Astrocyte (in vitro differentiated cells and primary cell): ENCODE measurements around the gene AVPR1B. TPM values are rescaled to one million over a fixed set of nuclear protein-coding genes. Genes with fewer than 3 reads are reported as not detected.

Source experiments
- DNase-seq: peaks from one replicate; pipeline ENCODE4 v3.0.0-alpha.2; 2010; ENCODE audit warnings: low read depth
- FAIRE-seq: peaks from 2 replicates; lab custom pipeline; 2011; peaks lifted over from hg19 to GRCh38; lab: Jason Lieb, UNC
- H2AFZ ChIP-seq: 2 replicates; pipeline ENCODE4 v1.6.0; 2012; ENCODE audit warnings: low read depth, low read length, inconsistent platforms
- H3K27ac ChIP-seq: 2 replicates; pipeline ENCODE4 v1.5.1; 2011; ENCODE audit warnings: low read depth, low read length, inconsistent platforms
- H3K27me3 ChIP-seq: 2 replicates; pipeline ENCODE4 v1.6.0; 2011; ENCODE audit warnings: low read length, inconsistent platforms; ENCODE audit not compliant: insufficient read depth
- H3K36me3 ChIP-seq: 2 replicates; pipeline ENCODE4 v1.5.1; 2011; ENCODE audit warnings: low read length, inconsistent platforms; ENCODE audit not compliant: insufficient read depth
- H3K4me1 ChIP-seq: 2 replicates; pipeline ENCODE4 v1.5.1; 2011; ENCODE audit warnings: low read length, inconsistent platforms; ENCODE audit not compliant: insufficient read depth
- H3K4me2 ChIP-seq: 2 replicates; pipeline ENCODE4 v1.6.0; 2012; ENCODE audit warnings: low read length, inconsistent platforms
- H3K4me3 ChIP-seq: 2 replicates; pipeline ENCODE4 v1.5.1; 2011; ENCODE audit warnings: low read depth, mild to moderate bottlenecking, low read length, inconsistent platforms; ENCODE audit not compliant: insufficient read depth
- H3K79me2 ChIP-seq: 2 replicates; pipeline ENCODE4 v1.6.0; 2012; ENCODE audit warnings: mild to moderate bottlenecking, low read length, inconsistent platforms; ENCODE audit not compliant: insufficient read depth
- H3K9ac ChIP-seq: 2 replicates; pipeline ENCODE4 v1.6.0; 2012; ENCODE audit warnings: mild to moderate bottlenecking, low read length, inconsistent platforms
- H3K9me3 ChIP-seq: 2 replicates; pipeline ENCODE4 v1.5.1; 2012; ENCODE audit warnings: low read depth, mild to moderate bottlenecking, low read length, inconsistent platforms; ENCODE audit not compliant: insufficient read depth
- H4K20me1 ChIP-seq: 2 replicates; pipeline ENCODE4 v1.6.0; 2012; ENCODE audit warnings: low read length, inconsistent platforms; ENCODE audit not compliant: insufficient read depth
- H3K27ac Mint-ChIP-seq: one replicate; pipeline ENCODE4 v1.8.0; 2021; ENCODE audit warnings: mild to moderate bottlenecking, mixed read lengths; ENCODE audit not compliant: unreplicated experiment
- H3K27me3 Mint-ChIP-seq: one replicate; pipeline ENCODE4 v1.8.0; 2021; ENCODE audit warnings: low read depth, mixed read lengths; ENCODE audit not compliant: unreplicated experiment
- H3K36me3 Mint-ChIP-seq: one replicate; pipeline ENCODE4 v1.8.0; 2021; ENCODE audit warnings: low read depth, mixed read lengths; ENCODE audit not compliant: unreplicated experiment
- H3K4me1 Mint-ChIP-seq: one replicate; pipeline ENCODE4 v1.8.0; 2021; ENCODE audit warnings: low read depth, mixed read lengths; ENCODE audit not compliant: unreplicated experiment
- H3K4me3 Mint-ChIP-seq: one replicate; pipeline ENCODE4 v1.8.0; 2021; ENCODE audit warnings: mild to moderate bottlenecking, moderate library complexity, mixed read lengths; ENCODE audit not compliant: unreplicated experiment
- H3K9me3 Mint-ChIP-seq: one replicate; pipeline ENCODE4 v1.8.0; 2021; ENCODE audit warnings: mild to moderate bottlenecking, mixed read lengths; ENCODE audit not compliant: unreplicated experiment
- CTCF ChIP-seq: IDR thresholded peaks from 2 replicates; pipeline ENCODE4 v1.5.1; 2011; ENCODE audit warnings: low read depth, mild to moderate bottlenecking, inconsistent platforms, low read length, moderate library complexity; ENCODE audit not compliant: insufficient read depth
- EZH2 ChIP-seq: IDR thresholded peaks from 2 replicates; pipeline ENCODE4 v1.6.1; 2012; ENCODE audit warnings: mild to moderate bottlenecking, low read length, inconsistent platforms; ENCODE audit not compliant: insufficient read depth
- total RNA-seq: library from RNA; stranded (reverse); gene quantifications from 2 replicates; pipeline ENCODE4 v1.2.1, GENCODE V29; 2021

Gene AVPR1B
- total RNA-seq, 1 donor from 2014 or later = not detected

GRCh38 chr1:206110161-206110560 lies 7.0 kb downstream of the AVPR1B start:
- no peak overlapping the region for H3K4me3 Mint-ChIP-seq
- no peaks in the 10 kb centered on the region for H4K20me1 ChIP-seq
- no peaks in the 10 kb centered on the region for H3K36me3 ChIP-seq
- H3K36me3 Mint-ChIP-seq = no peaks in the 10 kb centered on the region
- DNase-seq (no peak), FAIRE-seq (no peak)
- peaks cover 56% of the 10 kb centered on the region for H3K27me3 Mint-ChIP-seq
- H3K9me3 Mint-ChIP-seq = peaks cover 2% of the 10 kb centered on the region
- no peaks in the 10 kb centered on the region for H3K9me3 ChIP-seq
- no peaks in the 10 kb centered on the region for H3K4me1 ChIP-seq
- no peak overlapping the region for H3K4me3 ChIP-seq
- no peak for TF ChIP-seq CTCF
- no peak for TF ChIP-seq EZH2
- H3K79me2 ChIP-seq = no peaks in the 10 kb centered on the region
- H3K4me1 Mint-ChIP-seq = peaks cover 3% of the 10 kb centered on the region
- H3K27ac Mint-ChIP-seq = no peak overlapping the region
- H3K27me3 ChIP-seq = peaks cover 19% of the 10 kb centered on the region
- H3K27ac ChIP-seq = no peak overlapping the region
- H3K9ac ChIP-seq = no peak overlapping the region
- H2AFZ ChIP-seq = no peak overlapping the region
- no peak overlapping the region for H3K4me2 ChIP-seq

GRCh38 chr1:206109718-206110117 lies 7.5 kb downstream of the AVPR1B start:
- no peak for FAIRE-seq
- no peaks in the 10 kb centered on the region for H4K20me1 ChIP-seq

More at GRCh38 chr1:206109718-206110117, 7.5 kb downstream of the AVPR1B start:
- no peak overlapping the region for H3K4me3 ChIP-seq
- Mint-ChIP-seq H3K27me3 (peaks cover 52% of the 10 kb centered on the region), H3K36me3 (no peaks in the 10 kb centered on the region), H3K27ac (no peak overlapping the region), H3K4me1 (peaks cover 3% of the 10 kb centered on the region), H3K4me3 (no peak overlapping the region), H3K9me3 (peaks cover 2% of the 10 kb centered on the region)
- H3K27ac ChIP-seq = no peak overlapping the region
- no peak for DNase-seq
- no peaks in the 10 kb centered on the region for H3K36me3 ChIP-seq
- no peaks in the 10 kb centered on the region for H3K9me3 ChIP-seq
- no peaks in the 10 kb centered on the region for H3K79me2 ChIP-seq
- no peaks in the 10 kb centered on the region for H3K4me1 ChIP-seq
- no peak overlapping the region for H3K9ac ChIP-seq
- no peak overlapping the region for H3K4me2 ChIP-seq
- TF ChIP-seq CTCF (no peak), EZH2 (no peak)
- H2AFZ ChIP-seq = no peak overlapping the region
- H3K27me3 ChIP-seq = peaks cover 18% of the 10 kb centered on the region
